GM18507 (cell line): ENCODE measurements around the gene KCNIP2.

Experiments
- DNase-seq: peaks from one replicate; pipeline ENCODE4 v3.0.0; 2011; ENCODE audit warnings: low read depth; ENCODE audit not compliant: insufficient read length; ENCODE audit errors: extremely low spot score
- FAIRE-seq: peaks from 2 replicates; lab custom pipeline; 2011; peaks lifted over from hg19 to GRCh38; lab: Jason Lieb, UNC

Gene KCNIP2

DNA sequence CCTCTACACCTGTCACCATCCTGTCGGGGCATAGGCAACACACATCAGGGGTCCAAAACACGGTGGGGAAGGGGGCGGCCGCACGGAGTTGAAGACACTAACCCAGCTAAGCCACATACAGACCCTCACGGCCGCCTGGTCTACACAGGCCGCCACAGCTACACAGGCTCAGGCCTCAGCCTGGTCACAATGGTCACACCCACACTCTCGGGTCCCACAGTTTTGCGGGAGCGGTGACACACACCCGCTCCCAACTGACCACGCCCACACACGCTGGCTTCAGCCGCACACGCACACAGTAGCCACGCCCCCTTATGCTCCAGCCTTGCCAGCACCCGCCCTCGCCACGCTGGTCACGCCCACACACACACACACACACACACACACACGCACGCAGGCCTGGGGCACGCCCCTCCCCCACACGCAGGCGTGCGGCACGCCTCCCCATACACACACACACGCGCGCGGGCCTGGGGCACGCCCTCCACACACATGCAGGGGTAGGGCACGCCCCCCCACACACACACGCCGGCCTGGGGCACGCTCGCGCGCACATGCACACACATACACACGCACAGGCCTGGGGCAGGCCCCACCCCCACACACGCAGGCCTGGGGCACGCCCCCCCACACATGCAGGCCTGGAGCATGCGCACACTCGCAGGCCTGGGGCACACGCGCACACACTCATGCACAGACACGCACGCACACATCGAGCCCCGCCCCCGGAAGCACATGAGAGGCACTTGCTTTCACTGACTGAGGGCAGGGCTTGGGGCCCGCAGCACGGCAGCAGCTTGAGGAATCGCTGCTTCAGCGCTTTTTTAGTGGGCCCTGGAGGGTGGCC lies 13.1 kb downstream of the KCNIP2 start:
- peak; percentile 86 for DNase-seq
- FAIRE-seq: peak; percentile 96

DNA sequence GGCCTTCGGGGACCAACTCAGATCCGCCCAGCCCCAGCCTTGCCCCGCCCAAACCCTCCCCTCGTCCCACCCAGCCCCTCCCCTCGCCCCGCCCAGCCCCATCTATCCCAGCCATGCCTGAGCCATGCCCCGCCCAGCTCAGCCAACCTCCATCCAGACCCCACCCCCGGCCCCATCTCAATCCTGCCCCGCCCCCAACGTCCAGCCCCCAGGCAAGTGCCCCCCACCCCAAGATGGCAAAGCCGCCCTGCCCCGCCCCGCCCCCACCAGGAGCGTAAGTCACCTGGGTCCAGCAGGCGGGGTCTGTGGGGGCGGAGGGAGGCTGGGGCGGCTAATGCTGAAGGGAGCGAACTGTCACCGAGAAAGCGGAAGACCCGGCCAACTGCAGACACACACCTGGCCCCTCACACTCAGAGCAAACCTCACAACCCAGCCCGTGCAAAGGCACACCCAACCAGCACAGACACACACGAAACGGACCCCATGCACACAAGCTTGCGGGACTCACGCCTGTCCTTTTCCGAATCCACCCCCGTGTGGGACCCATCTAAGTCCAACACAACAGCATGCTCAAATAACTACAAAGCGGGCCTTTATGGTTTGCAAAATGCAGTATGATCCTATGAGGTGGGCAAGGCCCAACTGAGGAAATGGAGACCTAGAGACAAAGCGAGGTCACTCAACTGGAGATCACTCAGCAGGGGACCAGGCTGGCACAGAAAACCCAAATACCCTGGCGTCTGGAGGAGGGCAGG lies 13.9 kb downstream of the KCNIP2 start:
- FAIRE-seq (peak; percentile 62), DNase-seq (peak; percentile 72)

DNA sequence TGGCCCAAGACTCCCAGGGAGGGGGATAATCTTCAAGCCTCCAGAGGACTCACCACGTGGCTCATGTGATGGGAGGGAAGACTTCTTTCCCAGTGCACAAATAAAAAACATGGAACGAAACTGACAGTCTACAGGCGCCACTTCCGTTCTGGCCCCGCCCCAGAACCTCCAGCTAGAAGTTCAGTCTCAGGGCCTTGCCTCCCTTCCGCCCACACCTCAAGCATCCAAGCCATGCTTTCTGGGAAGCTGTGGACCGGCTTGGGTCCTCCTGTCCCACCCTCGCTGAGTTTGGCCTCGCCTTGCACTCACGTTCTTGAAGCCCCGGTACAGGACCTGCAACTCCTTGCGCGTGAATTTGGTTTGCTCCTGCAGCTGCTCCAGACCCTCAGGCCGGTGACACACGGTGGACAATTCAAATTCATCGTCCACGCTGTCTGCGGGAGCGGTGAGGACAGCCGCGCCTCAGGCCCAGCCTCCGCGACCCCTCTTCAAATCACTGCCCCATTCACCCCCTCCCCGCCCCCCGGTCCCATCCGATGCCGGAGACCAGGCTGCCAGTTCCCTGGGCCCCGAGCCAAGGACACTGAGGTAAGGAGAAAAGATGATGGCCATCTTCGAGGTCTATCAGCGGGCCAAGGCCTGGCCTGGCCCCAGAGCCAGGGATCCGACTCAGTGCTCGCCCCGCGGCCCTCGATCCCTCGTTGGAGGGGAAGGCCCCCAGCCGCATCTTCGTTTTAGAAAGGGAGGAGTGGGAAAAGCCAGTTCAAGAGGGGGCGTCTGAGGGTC lies 14.6 kb downstream of the KCNIP2 start:
- FAIRE-seq (no peak), DNase-seq (no peak)

DNA sequence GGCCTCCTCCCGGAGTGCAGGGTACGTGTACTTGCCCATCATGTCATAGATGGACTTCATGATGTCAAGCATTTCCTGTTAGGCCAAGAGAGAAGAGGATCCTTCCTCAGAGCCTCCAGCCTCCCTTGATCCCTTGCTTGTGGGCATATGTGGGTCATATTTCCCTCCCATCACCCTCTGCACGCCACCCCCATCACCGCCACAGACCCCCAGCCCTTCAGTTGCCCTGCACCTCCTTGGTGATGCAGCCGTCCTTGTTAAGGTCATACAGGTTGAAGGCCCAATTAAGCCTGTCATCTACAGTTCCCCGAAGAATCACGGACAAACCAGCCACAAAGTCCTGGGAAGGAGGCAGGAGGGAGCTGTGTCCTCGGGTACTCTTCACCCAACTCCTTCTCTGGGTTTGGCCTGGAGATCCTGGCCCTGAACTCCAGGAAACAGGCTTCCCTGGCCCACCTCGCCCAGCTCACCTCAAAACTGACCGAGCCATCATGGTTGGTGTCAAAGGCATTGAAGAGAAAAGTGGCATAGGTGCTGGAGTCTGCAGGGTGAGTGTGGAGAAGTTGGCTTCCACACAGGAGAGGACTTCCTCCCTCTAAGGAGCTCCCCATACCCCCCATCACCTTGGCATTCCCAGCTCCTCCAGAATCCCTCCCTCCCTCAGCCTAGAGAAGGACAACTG lies 15.5 kb downstream of the KCNIP2 start:
- no peak for DNase-seq
- no peak for FAIRE-seq

DNA sequence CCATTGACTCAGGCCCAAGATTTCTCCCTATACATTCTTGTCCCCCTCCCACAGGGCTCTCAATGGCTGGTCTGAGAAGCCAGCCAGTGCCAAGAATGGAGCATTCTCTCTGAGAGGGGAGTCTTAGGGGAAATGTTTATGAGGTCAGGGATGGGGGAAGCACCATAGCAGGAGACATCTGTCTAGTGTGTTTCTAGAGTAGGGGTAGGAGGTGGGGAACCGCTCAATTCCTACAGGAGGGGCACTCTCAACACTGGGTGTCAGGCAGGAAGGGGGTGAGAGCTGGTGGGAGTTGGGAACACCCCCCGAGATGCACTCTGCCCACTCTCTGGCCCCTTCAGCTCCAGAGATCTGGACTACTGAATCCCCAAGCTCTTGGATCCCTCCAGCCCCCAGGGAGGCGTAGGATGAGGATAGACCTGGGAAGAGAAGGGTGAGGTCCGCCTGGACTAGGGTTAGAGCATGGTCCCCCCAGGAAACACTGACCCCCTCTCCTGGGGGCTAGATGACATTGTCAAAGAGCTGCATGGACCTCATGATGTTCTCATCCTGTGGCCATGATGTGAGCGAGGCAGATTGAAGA lies 16.7 kb downstream of the KCNIP2 start:
- FAIRE-seq (no peak), DNase-seq (no peak)

DNA sequence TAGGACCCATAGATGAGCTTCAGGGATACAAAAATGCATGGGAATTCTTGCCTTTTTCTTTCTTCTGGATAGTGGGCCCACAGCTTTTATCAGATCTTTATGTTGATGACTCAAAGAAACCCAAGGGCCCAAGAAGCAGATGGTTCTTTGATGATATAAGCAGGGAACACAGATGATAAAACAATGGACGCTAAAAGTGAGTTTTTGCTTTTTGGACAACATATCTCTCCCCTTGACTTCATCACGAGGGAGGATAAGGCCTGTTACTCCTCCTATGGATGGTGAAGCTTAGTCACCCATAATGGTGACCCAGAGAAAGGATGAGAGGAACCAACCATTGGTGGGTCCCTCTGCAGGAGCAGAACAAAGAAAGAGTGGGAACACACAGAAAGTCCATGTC lies 18.9 kb downstream of the KCNIP2 start:
- DNase-seq (no peak), FAIRE-seq (no peak)

DNA sequence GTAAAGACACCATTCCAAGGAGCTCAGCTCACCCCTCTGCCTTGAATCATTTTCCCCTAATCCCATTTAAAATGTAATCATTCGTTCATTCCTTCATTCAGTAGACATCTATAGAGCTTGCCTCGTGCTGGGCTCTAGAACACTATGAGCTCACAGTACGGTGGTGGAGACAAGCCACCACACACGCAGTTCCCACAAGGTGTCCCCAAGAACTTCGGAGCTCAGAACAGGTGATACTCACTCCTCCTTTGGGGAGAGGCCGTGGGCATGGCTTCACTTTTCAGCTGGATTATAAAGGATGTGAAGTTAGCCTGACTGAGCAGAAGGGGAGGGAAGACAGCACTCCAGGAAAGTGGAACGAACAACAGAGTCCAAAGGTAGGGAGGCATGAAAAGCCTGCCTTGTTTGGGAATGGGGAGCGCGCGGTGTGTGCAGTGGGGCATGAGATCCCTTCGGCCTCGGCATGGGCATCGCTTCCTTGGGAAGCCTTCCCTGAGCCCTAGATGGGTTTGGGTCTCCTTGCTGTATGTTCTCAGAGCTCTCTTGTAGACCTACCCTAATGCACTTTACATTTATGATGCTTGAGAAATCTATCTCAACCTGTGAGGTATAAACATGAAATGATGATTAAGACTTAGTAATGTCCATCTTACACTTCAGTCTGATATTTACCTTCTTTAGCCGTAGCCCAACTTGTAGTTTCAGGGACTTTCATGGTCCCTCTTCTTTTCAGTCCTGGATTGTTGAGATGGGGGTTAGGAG lies 24.5 kb downstream of the KCNIP2 start:
- FAIRE-seq (no peak), DNase-seq (no peak)

DNA sequence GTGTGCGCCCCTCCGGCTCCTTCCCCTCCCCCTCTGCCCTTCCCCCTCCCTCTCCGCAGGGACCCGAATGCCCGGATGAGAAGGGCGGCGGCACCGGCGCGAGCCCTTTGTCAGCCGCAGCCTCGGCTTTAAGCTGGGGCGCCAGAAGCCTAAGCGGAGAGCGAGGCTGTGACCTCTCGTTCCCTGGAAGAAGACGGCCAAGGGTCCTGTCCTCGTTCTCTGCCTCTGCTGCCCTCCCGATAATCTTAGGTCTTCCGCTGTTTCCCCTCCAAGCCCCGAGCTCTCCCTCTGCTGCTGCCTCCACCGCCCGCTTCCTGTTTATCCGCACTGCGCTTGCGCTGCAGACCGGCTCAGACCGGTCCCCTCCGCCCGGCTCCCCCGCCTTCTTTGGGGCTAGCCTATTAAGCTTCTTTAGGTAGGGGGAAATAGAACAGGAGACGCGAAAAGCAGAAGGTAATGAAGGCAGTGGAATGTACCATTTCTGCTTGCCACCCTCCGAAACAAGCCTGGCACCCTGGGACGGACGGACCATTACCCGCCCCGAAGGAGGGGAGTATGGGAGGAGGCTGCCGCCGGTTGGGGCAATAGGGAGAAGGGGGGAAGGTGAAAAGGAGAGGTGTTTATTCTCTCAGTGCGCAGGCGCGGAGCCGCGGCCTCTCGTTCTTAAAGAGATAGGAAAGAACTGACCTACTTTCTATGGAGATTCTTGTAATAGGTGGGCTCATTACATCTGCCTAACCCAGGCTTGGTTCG lies 25.3 kb downstream of the KCNIP2 start, which contains the start of gene OGA:
Gene OGA, minus strand, starts transcription at position 326 of the 753 bp plus-strand sequence. CDS start 422 bp downstream, outside the sequence.
- DNase-seq (peak; percentile 92), FAIRE-seq (peak; percentile 99)

DNA sequence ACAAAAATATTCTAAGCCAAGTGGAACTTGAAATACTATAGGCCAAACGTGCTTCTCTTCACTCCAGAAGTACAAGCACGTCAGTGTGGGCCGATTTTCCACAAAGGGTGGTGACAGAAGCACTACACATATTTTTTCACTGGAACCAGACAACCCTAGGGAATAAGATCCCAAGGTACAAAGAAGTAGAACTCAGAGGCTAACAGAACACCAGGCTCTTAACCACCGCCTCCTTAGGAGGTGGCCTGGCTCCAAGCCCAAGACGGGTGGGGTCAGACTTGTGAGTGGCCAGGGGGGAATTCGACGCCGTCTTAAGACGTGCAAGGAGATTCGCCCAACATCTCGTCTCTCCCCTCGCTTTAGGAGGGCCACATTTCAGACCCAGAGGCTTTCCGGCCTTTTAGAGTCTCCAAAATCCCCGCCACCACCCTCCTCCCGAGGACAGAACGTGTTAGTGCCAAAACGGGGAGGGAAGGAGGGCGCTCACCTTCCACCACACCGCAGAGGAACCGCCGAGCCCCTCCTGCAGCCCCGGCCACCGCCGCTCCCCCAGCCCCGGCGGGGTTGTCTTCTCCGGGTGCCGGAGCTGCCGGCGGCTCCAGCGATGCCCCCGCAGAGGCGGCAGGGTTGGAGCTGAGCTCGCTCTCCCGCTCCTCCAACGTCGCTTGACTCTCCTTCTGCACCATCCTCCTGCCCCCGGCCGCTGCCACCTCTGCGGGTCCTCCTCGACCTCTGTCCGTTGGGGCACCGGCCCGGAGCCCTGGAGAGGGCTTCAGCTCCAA lies 26.1 kb downstream of the KCNIP2 start:
- DNase-seq (no peak), FAIRE-seq (peak; percentile 5)

DNA sequence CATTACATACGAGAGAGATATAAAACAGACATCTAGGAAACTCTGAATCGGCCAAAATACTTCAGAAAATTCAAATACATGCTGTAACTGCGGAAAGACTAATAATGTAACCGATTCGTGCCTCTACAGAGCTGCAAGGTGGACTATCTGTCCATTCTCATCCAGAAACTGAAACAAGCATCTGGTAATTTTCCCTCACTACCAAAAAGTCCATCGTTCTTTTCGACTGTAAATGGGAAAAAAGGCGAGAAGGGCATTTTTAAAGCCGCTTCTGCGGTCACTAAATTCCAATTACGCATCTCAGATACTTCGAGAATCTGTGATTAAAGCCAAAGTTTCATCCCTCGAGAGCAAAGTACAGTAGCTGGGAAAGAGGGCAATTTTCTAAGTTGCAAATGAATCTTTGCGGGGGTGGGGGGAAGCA lies 26.7 kb downstream of the KCNIP2 start:
- FAIRE-seq (no peak), DNase-seq (no peak)

DNA sequence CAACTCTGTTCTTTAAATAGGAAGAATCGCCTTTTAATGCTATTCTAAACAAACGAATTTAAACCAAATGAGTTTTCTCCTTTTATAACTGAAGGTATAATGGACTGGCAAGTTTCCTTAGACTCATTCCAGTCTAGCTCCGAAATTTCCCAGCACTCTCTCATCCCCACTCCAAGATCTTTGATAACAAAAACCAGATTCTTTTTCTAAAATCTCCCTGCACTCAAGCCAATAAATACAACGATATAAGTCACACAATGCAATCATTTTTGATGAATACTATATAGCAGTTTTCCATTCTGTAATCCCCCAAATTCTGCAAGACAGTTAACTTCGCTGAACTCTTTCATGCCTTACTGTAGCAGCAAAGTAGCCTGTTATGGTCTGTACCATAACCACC lies 27.2 kb downstream of the KCNIP2 start:
- FAIRE-seq (no peak), DNase-seq (no peak)

DNA sequence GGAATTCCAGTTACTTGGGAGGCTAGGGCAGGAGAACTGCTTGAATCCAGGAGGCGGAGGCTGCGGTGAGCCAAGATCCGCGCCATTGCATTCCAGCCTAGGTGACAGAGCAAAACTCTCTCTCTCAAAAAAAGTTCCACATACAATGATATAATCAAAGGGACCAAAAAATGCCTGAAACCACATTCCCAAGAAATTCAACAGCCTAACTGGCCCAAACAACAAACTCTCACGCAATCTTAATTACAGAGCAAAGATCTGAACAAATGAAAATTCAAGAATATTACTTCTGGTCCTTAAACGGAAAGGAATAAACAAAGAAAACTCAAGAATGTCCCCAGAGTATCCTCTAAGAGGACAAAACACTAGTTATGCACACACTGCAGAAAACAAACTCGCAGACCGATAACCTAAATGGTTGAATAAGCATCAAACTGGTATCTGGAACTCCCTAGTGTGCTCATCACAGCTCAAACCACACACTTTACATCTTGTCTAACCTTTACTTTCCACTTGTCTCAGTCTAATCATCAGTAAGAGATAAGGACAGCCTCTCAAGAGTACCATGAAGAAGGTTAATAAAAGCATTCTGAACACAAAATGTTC lies 29.0 kb downstream of the KCNIP2 start:
- FAIRE-seq: peak; percentile 82

DNA sequence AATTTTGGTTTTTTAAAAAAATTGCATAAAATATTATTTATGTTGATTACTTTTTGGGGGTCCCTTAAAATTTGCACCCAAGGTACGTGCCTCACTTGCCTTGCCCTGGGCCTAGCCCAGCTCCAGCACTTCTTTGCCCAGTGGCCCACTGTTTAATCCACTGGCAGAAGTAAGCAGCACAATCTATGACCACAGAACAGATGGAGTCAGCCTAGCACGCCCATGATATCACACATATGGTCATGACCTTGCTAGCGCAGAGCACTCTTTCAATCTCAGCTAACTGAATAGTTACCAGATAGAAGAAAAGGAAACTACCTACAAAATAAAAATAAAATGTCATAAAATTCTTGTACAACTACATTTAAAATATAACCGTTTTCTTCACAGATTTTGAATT lies 31.0 kb downstream of the KCNIP2 start:
- FAIRE-seq: no peak
- no peak for DNase-seq

More for the DNA sequence above, 29.0 kb downstream of the KCNIP2 start:
- DNase-seq: no peak

DNA sequence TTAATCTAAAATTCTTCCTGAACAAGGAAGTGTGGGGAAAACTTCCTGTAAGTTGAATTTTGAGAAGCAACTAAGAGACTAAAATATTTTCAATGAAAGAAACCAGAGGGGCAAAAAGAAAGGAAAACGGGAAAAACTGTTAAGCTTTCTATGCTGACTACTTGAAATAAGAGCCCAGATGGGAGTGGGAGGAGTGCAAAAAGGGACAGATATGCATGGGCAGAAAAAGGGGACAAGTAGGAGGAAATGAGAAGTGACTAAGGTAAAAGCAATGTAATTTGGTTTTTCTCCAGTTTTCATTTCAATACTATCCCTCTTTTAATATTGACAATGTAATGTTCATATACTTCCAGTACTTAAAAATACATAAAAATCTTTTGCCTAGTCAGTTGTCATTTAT lies 36.4 kb downstream of the KCNIP2 start:
- no peak for DNase-seq

DNA sequence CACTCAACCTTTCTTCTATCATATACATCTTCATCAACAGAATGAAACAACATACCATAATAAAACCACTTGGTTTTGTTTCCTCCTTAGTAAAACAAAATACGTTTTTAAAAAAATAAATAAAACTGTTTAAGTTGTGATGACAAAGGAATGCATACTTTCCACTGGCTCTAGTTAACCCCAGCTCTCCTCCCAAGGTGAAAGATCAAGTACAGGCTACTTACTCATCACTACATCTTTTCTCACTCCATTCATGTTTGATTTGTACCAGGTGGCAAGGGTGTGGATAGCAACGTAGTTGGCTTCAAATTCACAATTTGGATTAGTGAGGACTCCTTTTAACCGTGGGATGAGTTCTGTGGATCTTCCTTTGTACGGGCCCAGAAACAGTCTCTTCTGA lies 40.1 kb downstream of the KCNIP2 start:
- DNase-seq (no peak), FAIRE-seq (no peak)

More for the DNA sequence above, 36.4 kb downstream of the KCNIP2 start:
- FAIRE-seq: peak; percentile 12

DNA sequence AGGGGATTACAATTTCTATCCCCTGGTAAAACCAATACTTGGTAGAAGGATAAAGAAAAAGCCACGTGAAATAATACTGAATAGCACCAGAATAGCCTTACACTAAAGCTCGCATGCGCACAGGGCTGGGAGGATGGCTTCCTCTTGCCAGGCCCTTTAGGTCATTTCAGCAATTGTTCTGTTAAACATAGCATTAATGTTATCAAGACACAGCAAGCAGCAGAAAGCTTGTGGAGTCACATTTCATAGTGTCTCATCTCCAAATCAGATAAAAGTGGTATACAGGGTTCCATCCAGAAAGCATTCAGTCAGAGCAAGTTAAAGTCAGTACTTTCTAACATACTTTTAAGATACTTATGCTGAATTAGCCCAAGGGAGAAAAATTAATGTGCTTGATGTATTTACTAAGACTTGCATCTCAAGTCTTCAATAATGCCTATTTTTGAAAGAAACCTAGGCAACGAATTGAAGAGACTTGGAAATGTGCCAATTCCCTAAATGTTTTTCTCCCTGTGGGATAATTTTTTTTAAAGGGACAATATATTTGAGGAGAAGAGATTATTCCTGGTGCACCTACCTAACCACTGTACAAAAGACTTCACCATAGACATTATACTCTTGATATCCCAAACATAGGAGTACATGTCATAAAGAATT lies 46.1 kb downstream of the KCNIP2 start:
- DNase-seq (no peak), FAIRE-seq (no peak)
